Measurements from ENCODE around the gene MEGF11.

MEGF11 gene

DNA sequence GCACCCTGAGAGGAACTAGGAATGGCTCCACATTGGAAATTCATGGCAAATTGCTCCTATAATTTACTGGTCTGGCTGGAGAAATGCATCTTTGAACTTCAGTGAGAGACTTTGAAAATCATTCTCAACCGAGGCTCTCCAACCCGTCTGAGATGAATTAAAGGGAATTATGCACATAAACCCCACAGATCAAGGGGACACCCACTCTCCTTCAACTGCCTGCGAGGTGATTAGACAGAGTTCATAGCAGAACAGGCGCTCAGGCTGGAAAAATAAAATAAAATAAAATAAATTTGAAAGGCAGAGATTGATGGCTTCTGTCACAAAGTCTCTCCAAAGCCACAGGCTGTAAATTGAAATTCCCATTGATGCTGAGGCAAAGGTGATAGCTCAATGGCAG lies 37.7 kb downstream of the MEGF11 start:
- no peak for DNase-seq (ENCODE audit: low read depth)

DNA sequence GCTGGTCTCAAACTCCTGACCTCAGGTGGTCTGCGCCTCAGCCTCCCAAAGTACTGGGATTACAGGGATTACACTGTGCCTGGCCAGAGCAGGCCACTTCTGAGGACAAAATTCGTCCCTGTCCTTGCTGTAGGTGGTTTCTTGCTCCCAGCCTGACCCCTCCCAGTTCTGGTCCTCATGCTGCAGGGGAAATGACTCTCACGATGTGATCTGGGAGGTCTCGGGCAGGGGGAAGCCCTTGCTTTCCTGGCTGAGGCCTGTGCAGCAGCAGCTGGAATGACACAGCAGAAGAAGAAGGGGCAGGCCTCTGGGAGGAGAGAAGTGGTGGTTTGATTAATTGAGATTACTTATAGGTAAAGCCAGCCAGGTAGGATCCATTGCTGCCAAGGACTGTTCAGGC lies 39.3 kb downstream of the MEGF11 start:
- no peak for DNase-seq (ENCODE audit: low read depth)

DNA sequence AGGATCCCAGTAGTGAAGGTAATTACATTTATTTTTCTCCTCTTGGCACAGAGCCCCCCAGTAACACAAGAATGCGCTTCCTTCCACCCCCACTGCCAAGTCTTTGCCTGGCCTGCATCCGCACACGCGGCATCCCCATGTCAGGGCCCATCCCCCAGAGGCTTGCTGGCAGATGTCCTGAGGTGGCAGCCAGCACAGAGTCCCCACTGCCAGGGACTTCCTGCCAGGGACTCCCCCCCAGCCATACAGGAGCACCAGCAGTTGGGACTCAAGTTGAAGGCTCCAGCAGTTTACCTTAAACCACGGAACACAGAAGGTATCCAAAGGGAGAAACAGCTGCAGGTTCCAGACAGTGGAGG lies 41.0 kb downstream of the MEGF11 start:
- DNase-seq (ENCODE audit: low read depth): no peak

DNA sequence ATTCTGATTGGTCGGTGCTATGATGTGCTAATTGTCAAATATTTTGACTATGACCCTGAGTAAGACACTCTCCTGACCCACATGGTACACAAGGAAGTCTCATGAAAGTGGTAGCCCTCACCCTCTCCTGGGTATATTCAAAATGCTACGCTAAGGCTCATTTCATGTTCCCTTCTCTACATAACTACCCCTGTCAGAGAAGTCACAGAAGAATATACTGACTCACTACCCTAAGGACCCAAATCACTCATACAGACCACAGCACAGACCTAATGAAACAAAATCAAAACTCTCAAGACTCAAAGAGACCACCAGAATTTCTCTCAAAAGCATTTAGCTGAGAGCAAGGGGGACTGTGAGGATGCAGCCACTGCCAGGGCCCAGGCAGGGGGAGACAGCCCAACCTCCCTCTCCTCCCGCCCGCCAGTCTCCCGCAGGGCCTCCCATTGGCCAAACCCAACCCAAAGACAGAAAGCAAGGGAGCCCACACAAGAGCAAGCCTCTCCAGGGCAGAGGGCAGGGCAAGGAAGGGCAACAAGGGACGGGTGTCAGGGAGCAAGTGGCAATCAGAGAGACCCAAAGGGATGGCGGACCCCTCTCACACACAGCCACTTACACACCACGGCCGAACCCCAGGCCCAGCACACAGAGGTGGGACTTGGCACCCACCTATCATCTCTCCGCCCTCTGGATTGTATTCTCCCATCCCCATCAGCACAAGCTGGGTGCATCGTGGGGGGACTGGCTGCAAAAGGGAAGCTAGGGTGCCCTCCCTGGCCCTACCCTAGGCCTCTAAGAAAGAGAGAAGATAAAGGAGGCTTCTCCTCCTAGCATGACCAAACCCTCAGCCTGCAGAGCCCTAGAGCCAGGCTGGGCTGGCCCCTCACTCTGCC lies 41.6 kb downstream of the MEGF11 start:
- no peak for DNase-seq (ENCODE audit: low read depth)

DNA sequence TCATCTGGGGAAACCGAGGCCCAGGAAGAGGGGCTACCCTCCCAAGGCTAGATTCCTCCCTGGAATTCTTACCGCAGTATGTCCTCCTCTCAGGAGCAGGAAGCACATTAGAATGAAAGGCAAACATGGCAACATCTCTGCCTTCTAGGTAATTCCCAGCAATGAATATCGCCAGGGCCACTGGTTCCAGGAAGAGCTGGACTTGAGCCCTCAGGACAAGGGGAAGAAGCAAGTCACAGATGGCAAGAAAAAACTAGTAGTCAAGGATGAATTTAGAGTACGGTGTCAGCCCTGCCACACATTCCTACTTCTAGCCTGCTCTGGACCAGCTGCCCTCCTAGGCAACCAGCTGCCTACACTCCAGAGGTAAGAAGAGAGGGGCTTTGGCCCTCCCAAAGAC lies 42.9 kb downstream of the MEGF11 start:
- no peak for DNase-seq (ENCODE audit: low read depth)

DNA sequence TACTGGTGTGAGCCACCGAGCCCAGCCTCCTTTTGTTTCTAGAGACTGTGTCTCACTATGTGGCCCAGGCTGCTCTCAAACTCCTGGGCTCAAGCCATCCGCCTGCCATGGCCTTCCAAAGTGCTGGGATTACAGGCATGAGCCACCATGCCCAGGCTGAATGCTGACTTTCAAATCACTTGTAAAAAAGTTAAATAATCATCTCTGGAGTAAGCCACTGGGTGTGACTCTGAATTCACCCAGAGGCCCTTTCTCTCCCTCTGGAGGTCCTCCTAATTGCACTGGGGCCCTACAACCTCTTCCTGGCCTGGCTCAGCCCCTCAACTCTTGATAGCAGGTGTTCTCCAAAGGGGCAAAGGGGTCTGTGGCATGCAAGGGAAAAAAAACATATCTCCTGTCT lies 54.8 kb downstream of the MEGF11 start:
- no peak for DNase-seq (ENCODE audit: low read depth)

DNA sequence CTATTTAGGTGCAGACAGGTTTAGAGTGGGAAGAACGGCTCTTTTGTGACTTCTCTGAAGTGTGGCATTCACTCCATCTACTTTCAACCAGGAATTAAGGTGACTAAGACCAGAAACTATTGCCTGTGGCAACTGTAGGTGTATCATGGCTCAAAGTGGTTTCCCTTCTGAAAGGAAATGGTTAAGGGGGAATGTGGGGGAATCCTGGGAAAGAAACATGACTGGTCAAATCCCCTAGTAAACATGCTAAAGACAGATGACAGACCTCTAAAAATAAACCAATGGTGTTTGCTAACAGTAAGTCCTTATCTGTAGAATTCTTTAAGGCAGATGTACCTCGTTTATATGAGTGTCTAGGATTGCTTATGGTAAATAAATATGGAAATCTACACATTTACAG lies 56.9 kb downstream of the MEGF11 start:
- DNase-seq (ENCODE audit: low read depth): no peak

DNA sequence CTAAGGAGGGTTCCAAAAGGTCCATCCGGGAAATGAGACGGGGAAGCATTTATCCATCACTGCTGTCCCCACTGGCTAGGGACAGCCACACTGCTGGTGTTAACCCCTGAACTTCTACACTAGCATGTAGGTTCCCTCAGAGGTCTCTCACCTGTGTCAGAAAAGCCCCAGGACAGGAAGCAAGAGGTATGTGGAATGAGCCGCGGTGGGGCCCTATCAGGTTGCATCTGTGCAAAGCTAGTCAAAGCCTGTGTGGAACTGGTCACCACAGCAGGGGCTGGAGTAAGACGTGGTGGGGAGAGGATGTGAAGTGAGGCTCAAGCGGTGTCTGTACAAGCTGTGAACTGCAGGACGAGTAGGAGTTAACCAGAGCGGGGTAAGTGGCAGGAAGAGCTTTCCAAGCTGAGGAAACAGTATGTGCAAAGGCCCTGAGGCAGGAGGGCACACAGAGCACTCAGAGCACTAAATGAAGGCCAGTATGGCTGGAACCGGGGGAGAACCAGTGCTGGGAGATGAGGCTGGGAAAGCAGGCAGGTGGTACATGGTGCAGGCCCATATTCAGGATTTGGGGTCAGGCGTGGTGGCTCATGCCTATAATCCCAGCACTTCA lies 57.8 kb downstream of the MEGF11 start:
- DNase-seq (ENCODE audit: low read depth): no peak

DNA sequence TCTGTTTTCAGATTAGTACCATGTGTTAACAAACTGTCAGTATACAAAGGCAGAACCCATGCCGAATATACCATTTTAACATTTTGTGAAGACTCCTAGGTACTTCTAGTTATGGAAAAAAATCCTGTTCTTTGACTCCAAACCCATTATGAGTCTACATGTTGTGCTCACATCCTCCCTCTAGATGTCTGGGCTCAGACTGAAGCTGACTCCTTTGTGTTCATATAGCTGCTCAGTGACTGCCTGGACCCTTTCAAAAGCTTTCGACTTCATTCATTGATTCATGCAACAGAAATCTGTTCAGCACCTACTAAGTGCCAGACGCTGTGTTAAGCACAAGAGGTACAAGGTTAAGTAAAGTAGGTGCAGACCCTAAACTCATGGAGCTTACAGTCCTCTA lies 60.5 kb downstream of the MEGF11 start:
- DNase-seq (ENCODE audit: low read depth): no peak

DNA sequence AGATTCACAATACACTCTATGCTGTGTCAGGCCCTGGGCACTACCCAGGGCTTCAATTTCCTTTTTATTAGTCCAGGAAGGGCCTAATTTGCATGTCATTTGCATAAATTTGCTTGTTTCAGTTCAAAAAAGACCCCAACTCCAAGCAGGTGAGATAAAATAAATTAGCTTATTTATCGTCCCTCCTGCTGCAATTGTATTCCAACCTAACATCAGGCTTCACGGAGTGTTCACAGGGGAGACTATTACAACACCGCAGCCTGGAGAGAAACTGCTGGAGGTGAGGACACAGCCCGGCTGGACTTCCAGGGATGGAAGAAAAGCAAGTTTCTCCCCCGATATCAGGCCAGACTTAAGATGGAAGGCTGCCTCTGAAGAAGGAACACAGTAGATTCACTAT lies 62.8 kb downstream of the MEGF11 start:
- no peak for DNase-seq (ENCODE audit: low read depth)

DNA sequence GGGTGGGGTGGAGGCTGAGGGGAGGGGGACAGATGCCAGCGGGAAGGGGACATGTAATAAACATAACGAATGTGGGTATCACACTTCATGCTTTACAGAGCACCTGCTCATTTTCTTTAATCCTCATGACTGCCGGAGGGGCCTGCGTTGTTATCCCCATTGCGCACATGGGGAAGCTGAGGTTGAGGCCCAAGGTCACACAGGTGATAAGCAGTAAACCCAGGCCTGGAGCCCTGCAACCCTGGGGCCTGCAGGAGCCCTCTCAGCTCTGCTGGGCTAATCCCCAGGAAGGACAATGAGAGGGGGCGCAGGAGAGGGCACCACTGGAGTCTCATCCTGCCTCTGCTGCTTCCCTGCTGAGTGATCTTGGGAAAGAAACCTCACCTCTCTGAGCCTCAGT lies 64.3 kb downstream of the MEGF11 start:
- DNase-seq (ENCODE audit: low read depth): no peak

DNA sequence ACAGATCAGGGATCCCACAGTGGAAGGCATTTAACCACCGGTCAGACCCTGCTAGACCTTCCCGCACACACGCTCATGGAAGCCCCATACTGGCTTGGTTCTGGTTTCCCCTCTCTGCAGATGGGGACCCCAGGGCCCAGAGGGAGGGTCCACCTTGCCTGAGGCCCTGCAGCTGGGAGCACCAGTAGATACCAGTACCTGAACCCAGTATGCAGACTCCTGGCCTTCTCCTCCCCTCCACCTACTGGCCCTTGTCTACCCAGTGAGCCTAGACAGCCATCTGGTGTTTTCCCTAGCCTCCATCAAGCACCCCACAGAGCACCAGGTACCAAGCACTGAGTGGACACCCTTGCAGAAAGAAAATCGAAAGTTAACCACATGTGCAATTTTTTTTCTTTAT lies 65.1 kb downstream of the MEGF11 start:
- no peak for DNase-seq (ENCODE audit: low read depth)

DNA sequence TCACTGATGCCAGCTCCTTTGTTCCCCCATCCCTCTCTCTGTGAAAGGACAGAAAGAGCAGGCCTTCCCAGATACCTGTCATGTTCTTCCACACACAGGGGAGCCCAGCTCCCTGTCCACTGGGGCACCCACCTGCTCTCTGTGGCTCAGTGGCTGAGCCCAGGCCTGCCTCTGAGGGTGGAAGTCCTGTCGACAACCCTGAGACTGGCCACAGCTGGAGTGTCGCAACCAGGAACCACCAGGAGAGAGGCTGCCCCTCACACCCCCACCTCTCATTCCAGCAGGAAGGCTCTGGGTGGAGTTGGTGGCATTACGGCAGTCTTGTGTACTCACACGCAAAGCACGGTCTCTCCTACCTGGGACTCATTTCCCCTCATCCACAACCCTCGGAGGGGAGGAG lies 66.3 kb downstream of the MEGF11 start:
- DNase-seq (ENCODE audit: low read depth): no peak

DNA sequence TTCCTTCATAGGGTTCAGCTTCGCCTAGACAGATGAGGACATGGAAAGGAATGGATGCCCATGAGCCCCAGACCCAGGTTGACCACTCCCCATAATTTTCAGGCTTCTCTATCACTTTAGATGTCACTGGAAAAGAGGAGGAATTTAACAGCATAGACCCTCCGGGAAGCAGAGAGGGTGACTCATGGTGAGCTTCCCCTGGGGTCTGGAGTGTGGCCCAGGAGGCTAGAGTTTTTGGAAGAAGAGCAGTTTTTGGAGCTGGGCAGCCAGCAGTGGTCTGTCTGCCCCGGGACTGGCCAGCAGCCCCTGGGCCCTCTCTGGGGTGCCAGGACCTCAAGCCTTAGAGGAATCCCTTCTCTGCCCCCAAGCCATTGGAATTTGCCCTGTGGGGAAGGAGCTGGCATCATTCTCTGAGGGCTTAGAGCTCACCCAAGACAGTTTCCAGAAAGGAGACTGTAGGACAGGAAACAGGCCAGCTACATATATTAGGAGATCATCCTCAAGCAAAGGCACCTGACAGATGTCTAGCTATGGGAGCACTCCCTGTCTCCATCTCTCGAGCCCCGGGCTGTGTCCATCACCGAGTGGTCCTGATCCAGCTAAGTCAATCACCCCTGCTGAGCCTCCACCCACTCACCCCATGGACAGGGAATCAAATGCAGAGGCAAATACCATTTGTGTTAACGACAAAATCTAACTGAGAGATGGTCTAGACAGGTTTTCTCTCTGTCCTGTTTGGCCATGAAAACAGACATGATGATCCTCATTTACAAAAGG lies 67.3 kb downstream of the MEGF11 start:
- no peak for DNase-seq (ENCODE audit: low read depth)

DNA sequence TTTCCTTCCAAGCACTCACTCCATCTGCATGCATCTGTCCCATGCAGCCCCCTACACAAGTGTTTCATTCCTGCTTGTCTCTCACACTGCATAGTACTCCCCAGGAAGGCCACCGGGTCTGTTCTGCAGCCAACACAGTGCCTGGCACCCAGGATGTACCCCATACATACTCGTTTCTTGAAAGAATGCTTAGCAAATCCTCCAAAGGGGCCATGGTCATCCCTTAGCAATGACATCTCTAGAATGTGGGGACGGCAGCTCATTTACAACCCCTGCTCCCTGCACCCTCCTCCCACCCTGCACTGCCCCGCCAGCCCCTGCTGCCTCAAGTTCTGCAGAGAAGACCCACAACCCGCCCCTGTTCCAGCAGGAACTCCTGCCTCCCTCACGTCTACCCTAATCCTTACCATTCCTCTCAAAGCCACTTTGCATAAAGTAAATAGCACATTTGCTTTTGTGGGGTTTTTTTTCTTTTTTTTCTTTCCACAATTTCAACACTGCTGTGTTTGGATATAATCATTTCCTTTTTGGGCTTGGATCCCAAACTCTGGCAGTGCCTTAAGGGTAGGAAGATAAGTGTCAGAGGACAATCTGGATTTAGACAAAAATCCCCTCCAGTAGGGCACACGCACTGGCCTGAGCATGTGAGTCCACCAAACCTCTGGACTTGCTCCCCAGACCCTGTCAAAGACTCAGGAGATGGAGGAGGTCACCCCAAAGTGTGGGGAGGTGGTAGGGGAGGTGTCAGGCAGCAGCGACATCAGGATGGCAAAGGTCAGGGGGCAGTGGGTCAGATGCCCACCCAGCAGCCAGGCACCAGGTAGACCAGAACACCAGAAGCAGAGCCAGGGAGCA lies 68.4 kb downstream of the MEGF11 start:
- no peak for DNase-seq (ENCODE audit: low read depth)

DNA sequence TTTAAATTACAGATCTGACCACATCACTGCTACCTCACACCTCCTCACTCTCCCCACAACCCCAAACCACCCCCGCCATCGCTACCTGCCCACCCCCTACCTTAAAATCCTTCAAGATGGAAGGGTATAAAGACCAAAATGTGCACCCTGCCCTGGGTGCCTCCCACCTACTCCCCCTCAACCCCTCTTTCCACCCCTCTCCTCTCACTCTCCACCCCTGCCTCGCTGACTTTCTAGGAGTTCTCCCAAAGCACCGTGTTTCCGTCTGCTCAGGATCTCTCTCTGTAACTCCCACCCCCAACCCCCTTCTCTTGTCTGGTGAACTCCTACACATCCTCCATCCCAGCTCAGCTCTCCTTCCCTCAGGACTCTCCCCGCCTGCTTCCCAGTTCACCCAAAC lies 69.1 kb downstream of the MEGF11 start:
- DNase-seq (ENCODE audit: low read depth): no peak

DNA sequence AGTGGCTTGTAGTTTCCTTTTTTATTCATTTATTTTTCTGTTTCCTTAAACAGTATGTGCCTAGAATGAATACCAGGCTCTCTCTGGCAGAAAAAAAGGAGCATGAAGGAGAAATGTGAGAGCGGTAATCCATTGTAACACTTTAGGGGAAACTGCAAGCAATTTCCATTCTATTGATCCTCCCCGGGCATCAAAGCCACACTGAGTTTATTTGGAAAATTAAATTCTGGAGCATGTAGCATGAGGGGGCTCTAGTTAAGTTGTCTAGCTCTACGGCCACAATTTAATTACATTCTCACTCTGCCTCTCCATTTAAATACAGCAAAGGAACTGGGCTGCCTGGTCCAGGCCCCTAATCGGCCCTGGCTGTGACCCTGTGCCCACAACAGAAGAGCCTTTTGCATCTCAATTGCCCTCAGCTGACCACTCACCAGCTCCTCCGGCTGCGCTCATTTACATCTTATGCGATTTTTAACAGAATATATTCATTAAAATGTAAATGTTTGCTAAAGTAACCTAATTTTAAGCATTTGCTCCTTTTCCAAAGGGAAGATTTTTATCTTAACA lies 72.9 kb downstream of the MEGF11 start:
- DNase-seq (ENCODE audit: low read depth): no peak

DNA sequence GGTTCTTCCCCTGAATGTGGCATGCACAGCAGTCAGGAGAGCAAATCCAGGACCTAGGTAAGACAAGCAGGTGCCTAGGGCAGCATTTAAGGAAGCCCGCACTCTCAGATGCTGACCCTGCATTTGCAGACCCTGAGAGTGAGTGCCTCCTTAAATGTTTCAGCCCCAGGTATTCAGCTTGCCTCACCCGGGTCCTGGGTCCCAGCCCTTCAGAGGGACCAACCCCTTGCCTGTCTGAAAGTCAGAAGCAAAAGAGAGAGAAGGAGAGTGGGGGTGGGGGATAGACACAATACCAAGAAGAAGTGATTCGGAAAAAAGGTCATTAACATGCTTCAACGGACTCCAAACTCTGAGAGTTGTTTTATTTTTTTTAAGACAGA lies 75.0 kb downstream of the MEGF11 start:
- DNase-seq (ENCODE audit: low read depth): no peak

DNA sequence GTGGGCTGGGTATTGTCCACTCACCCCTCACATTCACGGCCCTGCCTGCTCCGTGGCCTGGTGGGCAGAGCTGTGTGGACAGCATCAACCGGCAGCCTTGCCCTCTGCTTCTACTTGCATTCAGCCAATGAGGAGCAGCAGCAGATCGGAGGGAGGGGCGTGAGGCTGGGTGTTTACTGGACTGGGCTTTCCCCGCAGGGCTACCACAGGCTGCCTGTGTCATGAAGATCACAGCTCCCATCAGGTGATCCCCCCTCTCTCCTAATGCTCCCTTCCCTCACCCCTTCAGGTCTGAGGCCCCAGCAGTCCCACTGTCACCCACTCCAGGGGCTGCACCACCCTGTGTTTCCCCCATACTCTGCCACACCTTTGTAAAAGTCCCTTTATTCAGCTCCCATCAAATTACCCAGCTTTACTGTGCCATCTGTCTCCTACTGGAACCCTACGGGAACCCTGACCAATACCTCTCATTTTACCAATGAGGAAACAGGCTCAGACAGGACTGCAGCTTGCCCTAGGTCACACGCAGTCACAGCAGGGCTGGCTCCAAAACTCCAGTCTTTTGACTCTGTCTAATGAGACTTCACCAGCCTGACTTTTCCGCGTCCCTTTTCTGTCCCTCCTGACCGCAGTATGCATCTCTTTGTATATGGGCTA lies 81.1 kb downstream of the MEGF11 start:
- no peak for DNase-seq (ENCODE audit: low read depth)

DNA sequence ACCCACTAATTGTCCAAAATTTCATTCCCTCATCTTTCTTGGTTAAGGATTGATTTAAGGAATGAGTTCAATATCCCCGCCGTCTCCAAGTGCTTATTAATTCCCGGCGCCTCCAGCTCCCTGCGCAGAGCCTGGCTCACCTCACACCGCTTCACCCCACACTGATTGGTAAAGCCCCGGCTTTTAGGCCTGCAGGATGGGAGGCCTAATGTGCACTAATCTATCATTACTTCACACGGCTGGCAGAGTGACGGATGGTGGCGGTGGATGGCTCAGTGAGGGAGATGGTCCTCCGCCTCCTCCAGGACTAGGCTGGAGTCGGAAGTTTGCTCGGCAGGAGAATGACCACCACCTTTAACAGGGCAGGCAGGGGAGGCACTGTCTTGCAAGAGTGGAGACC lies 81.7 kb downstream of the MEGF11 start:
- no peak for DNase-seq (ENCODE audit: low read depth)

DNA sequence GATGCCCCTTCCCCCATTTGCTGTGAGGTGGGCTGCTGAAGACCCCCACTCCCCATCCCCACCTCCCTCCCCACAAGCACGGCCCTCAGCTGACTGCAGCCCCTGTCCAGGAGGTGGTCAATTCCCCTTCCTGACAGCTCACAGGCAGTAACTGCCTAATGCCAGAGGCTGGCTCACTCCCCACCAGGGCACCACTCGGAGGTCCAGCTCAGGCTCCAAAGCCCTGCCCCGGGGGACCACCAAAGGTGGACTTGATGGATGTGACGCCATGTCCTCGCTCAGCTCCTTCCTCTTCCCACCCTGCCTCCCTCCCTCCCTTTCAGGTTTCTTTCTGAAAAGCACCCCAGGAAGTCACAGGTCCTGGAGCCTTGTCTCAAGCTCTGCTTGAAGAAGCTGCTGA lies 82.8 kb downstream of the MEGF11 start:
- DNase-seq (ENCODE audit: low read depth): no peak
